Fibroblast of mammary gland (primary cell): Measurements from ENCODE around the gene RTTN.

Source experiments
- DNase-seq: peaks from one replicate; pipeline ENCODE4 v3.0.0-alpha.2; 2010; ENCODE audit warnings: low read depth
- H3K4me3 ChIP-seq: 2 replicates; pipeline ENCODE4 v1.5.1; 2011; ENCODE audit warnings: low read depth, mild to moderate bottlenecking, low read length, moderate library complexity; ENCODE audit not compliant: control insufficient read depth
- TF ChIP-seq, protein P1 (sequence below): conservative IDR thresholded peaks from 2 replicates; pipeline ENCODE4 v1.5.1; 2011; ENCODE audit warnings: low read depth, low read length, inconsistent platforms; ENCODE audit not compliant: control insufficient read depth, insufficient read depth

RTTN gene

DNA sequence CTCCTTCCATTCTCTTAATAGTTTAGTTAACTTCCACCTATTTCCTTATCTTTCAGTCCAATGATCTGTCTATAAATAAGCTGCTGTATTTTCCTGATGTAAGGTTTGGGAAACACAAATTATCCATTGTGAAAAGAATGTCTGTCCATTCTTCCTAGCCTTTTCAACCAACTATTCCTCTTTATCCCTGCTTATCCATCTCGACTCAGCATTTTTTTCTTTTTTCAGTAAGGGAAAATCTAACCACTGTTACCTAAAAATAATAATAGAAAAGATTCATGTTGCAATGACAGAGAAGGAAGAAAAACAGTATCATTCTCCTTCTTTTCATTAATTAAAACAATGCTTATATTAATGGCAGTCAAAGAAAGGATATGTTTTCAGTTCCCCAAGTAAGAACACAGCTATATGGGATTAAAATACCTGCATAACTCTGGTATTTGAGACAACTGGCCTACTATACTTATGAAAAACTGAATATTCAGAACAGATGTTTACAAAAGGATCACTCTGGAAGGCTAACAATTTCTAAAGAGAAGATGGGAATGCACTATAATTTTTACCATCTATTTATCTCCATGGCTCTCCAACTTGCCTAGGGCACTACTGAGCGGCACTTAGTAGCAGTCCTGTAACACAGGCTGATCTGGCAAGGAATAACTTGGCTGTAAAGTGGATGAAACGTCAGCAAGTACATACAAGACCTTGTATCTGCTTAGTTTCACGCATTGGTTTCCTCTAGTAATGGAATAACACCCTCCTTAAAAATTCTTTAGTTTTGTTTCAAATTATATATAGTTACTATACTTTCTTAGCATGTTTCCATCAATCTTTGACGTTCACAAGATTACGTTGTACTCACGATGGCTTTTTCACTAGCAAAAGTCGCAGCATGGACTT is 57.2 kb downstream of the RTTN start:
- TF ChIP-seq, protein P1, sequence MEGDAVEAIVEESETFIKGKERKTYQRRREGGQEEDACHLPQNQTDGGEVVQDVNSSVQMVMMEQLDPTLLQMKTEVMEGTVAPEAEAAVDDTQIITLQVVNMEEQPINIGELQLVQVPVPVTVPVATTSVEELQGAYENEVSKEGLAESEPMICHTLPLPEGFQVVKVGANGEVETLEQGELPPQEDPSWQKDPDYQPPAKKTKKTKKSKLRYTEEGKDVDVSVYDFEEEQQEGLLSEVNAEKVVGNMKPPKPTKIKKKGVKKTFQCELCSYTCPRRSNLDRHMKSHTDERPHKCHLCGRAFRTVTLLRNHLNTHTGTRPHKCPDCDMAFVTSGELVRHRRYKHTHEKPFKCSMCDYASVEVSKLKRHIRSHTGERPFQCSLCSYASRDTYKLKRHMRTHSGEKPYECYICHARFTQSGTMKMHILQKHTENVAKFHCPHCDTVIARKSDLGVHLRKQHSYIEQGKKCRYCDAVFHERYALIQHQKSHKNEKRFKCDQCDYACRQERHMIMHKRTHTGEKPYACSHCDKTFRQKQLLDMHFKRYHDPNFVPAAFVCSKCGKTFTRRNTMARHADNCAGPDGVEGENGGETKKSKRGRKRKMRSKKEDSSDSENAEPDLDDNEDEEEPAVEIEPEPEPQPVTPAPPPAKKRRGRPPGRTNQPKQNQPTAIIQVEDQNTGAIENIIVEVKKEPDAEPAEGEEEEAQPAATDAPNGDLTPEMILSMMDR: no peak
- H3K4me3 ChIP-seq: no peak overlapping the region
- DNase-seq: no peak

DNA sequence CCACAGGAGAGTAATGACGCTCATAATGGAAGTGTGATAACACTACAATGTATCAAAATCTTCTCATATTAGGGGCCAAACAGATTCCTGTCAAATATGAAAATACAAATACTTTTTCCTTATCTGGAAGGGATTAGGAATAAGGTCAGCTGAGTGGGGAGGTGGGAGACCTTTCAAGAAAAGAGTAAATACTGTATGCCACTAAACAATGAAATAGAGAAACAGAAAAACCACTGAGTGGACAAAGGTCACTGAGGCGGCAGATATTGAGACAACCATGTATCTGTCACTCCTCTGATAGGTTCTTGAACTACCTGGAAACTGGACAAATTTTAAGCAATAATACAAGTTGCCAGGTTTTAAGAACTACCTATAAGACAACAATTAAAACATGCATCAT is 59.3 kb downstream of the RTTN start:
- H3K4me3 ChIP-seq: no peak overlapping the region
- TF ChIP-seq, protein P1: no peak
- DNase-seq: no peak

DNA sequence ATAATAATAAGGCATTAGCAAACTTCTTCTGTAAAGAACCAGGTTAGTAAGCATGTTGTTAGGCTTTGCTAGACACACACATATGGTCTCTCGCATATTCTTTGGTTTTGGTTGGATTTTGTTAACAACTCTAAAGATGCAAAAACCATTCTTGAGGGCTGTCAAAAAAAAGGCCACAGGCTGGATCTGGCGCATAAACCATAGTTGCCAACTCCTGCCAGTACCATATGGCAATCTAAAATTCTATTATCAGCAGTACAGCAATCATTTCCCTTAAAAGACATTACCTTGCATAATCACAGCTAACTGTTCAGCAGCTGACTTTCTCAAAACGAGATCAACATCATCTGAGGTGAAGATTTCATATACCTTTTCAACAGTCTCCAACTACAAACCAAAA is 63.5 kb downstream of the RTTN start:
- H3K4me3 ChIP-seq: no peak overlapping the region
- TF ChIP-seq, protein P1: no peak
- DNase-seq: no peak

DNA sequence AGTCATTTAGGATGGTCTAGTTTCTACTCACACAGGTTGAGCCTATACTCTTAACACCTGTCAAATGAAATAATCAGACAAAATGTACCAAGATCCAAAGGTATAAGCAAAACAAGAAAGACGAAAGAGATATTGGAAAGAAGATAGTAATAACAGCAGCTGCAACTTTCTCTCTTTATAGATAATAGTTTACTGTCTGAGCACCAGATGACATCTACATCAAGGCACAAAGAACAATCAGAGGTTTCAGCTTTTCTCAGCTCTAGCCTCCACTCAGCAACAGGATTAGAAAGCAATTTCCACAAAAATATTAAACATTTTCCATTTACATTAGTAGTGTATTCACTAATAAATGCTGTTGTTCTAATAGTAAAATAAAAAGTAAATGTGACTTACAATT is 66.3 kb downstream of the RTTN start:
- no peak overlapping the region for H3K4me3 ChIP-seq
- DNase-seq: no peak
- TF ChIP-seq, protein P1: no peak

DNA sequence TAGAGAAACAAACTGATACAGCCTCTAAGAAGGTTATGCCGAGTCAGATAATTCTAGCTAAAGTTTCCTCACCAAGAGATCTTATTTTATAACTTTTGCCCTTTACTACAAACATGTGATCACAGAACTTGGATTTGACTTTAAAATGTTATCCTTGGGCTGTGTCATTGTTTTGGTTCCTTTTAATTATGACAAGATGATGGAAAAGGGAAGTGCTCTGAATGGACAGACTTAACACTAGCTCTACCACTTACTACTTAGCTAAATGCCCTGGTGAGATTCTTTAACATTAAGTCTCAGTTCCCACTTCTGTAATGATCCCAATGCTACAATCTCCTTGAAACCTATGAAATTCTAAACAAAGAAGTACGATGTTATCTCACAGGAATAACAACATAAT is 69.9 kb downstream of the RTTN start:
- no peak for DNase-seq
- TF ChIP-seq, protein P1: no peak
- no peak overlapping the region for H3K4me3 ChIP-seq

DNA sequence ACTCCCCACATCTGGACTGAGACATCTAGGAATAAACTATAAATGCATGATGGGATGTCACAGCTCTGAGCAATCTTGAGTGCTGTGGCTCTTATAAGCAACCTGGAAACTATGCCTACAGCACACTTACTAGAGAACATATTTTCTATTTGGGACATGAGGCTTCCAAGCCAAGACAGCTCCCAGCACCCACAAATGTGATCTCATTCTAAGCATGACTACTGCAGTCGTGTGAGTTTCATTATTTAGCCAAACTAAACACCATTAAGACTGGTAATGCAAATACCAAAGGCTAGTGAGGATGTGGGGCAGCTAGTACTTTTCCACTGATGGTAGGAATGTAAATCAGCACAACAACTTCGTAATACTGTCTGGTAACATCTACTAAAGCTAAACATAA is 72.5 kb downstream of the RTTN start:
- TF ChIP-seq, protein P1: no peak
- DNase-seq: peak; percentile 95
- no peak overlapping the region for H3K4me3 ChIP-seq
